Subcutaneous adipose tissue (tissue), 4 donors: ENCODE results near the gene NTN1. TPM values are rescaled to one million over a fixed set of nuclear protein-coding genes. Genes with fewer than 3 reads are reported as not detected.

Experiments
- CTCF ChIP-seq: fragments of 450-650 bp; IDR thresholded peaks from one replicate; pipeline ENCODE4 v1.5.1; 2016; ENCODE audit warnings: low read depth, mild to moderate bottlenecking, control low read depth, antibody characterized with exemption, moderate library complexity
- total RNA-seq, 4 donors: library from RNA; depleted of rRNA; stranded (reverse); fragments of >200 nt; gene quantifications; one replicate each; pipeline ENCODE4 v1.1.0, GENCODE V29; 2016

NTN1 gene
- total RNA-seq, 4 donors from 2014 or later = 0.85 to 7.9 (median 3.2) TPM

DNA sequence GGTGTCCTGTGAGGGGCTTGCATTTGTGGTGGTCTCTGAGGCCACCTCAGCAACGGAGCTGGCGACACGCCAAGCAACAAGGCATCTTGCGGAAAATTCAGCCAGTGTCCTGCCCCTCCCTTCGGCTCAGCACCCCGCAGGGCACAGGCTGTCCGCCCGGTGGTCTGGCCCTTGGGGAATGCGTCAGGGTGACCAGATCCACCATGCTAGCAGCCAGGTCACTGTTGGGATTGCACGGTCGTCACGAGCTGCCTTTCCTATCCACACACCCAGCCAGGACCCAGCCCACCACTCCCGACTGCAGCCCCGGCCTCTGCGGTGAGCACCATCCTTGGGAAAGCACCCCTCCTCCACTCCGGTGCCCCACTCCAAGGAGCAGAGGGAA is 221.2 kb downstream of the NTN1 start:
- TF ChIP-seq CTCF = no peak

DNA sequence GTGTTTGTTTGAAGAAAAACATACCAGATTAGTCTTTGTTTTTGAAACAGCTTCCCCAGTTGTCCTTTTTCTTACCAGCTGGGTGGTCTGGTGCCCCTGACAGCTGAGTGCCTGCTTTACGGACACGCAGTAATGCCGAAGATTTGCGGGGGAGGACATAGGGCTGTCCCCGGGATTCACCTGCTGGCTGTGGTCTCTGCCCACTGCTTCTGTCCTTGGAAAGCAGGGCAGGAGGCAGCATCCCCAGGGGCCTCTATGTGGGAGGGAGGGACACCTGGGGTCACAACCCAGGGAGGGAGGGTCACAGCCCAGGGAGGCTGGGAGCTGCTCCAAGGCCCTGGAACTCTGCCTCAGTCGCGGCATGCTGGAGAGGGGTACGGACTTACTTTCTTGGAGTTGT is 221.7 kb downstream of the NTN1 start:
- no peak for TF ChIP-seq CTCF

DNA sequence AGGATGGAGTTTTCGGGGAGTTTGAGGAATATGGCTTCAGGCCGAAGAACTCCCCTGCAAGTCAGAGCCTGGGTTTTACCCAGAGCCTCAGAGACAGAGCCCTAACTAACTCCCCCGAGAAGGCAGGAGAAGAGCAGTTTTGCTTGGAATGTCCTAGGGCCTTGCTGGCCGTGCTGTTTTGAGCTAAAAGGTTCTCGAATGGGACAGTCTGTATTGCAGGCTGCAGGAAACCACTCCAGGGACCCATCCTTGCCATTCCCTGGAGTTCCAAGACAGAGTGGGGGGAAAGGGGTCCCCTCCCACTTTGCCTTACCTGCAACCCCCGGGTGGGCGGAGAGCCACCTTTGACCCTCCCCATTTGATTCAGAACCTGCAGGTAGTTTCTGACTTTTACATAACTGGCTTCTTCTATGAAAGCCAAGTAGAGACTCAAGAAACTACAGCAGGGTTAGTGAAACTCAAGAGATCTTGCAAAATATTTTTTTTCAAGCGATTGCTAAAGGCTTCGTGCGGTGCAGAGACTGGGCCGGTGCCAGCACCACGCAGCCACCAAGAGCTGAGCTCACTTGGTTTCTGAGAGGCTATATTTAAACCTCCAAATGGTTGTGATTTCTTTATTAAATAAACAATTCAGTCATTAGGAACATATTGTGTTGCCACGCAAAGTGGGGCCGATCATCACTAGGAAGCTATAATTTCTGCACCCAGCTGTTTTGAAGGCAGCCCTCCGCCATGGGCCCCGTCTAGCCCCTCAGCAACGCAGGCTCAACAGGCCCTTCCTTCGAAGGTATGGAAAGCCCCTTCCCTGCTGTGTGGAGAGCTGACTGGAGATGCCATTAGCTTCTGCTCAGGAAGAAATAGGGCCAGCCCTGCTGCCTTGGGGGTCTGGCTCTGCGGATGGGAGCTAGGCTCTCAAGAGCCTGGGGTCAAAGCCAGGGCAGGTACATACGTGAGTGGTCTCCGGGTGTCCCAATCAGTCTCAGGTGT is 223.0 kb downstream of the NTN1 start:
- TF ChIP-seq CTCF = no peak

DNA sequence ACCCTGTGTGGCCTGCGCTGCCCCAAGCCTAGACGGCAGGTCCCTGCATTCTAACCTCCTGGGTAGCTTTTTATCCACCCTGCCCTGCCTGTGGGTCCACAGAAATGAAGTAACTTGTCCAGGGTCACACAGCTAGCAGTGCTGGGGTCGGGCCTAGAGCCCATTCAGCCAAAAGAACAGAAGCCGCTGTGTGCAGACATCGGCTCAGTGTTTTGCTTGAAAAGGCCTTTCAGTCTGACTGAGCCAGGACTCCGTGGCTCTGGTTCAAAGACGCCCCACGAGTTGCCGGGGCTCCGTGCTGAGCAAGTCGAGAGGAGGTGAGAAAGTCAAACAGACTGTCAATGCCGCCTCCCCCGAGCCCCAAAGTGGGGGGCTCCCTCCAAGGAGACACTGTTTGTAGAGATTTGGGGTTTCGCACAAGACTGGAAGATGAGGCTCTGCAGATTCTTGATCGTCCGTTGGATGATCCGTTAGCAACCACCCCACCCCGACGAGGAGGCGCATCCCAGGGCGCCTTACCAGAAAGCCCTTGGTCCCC is 226.2 kb downstream of the NTN1 start:
- no peak for TF ChIP-seq CTCF

DNA sequence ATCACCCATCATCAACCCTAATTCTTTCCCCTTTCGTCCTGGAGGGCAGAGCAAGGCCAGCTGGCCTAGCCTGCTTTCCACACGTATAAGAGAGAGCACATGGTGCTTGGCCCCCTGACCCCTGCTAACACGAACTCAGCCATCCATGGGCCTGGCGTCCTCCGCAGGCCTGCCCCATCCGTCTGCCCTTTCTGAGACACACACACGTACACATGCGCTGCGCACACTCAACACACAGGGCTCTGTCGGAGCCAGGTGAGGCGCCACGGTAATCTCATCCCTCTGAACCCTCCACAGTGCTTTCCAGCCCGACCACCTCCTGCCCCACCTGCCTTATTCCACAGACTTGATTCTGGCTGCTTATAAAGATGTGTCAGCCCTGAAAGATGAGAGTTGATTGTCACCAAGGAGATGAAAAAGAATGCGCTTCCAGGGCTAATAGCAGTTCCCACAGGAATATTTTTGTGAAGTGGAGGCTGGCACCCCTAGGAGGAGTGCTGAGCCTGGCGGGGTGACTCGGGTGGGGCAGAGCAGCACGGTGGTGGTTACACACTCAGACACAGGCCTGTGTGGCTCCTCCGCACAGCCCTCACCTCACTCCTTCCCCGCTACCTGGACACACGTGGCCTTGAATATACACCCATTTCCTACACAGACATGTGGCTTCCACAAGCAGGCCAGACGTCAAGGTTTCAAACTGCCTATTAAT is 228.1 kb downstream of the NTN1 start:
- no peak for TF ChIP-seq CTCF

GRCh38 chr17:9251273-9251672 is 230.0 kb downstream of the NTN1 start:
- no peak for TF ChIP-seq CTCF

- TF ChIP-seq CTCF = no peak
Measured at GRCh38 chr17:9253308-9253707, 232.0 kb downstream of the NTN1 start.
